ENCODE results near the gene GRID2.

GRID2 gene

GRCh38 chr4:93813092-93813491, 1509.3 kb downstream of the GRID2 start:
- DNase-seq (ENCODE audit: low spot score): no peak

GRCh38 chr4:93814141-93814540, 1510.4 kb downstream of the GRID2 start:
- no peak for DNase-seq (ENCODE audit: low spot score)

GRCh38 chr4:93814722-93815121, 1511.0 kb downstream of the GRID2 start:
- no peak for DNase-seq (ENCODE audit: low spot score)

Data from CD4-positive, alpha-beta T cell treated with Interleukin-6 at 100 ng/mL for 8 hours (primary cell).